Measurements from ENCODE around the gene HBS1L.

The HBS1L gene

GRCh38 chr6:135084001-135084915 is 29.6 kb upstream of the HBS1L start:
- H3K9me3 ChIP-seq (ENCODE audit: insufficient read depth, low read length), result peaks cover 10% of the 10 kb centered on the region; the same call in 1 of the 2 replicates
- H3K4me3 ChIP-seq (ENCODE audit: insufficient read depth, low read length, poor library complexity, severe bottlenecking), result no peak overlapping the region
- no peak overlapping the region for H2AFZ ChIP-seq (ENCODE audit: low read depth, low read length, severe bottlenecking)
- no peaks in the 10 kb centered on the region for H3K9me2 ChIP-seq (replicated peaks; ENCODE audit: insufficient read depth, low read length)
- no peaks in the 10 kb centered on the region for H3K79me2 ChIP-seq (ENCODE audit: insufficient read depth, low read length)
- no peaks in the 10 kb centered on the region for H3K27me3 ChIP-seq (ENCODE audit: low read length)
- no peak overlapping the region for H3K4me2 ChIP-seq (ENCODE audit: low read depth, low read length, poor library complexity, severe bottlenecking)
- TF ChIP-seq EZH2phosphoT487 (conservative IDR thresholded peaks at IDR 0.05; ENCODE audit: low read length) (no peak), CTCF (IDR thresholded peaks at IDR 0.05; ENCODE audit: insufficient read depth, low read length, poor library complexity, severe bottlenecking) (no peak)
- no peak overlapping the region for H3K9ac ChIP-seq (ENCODE audit: low read length)
- no peak overlapping the region for H3K27ac ChIP-seq (ENCODE audit: low read depth, low read length)
- no peaks in the 10 kb centered on the region for H4K20me1 ChIP-seq (ENCODE audit: low read depth, low read length)
- peaks cover 3% of the 10 kb centered on the region; the same call in 1 of the 2 replicates for H3K36me3 ChIP-seq (ENCODE audit: low read length)
- no peaks in the 10 kb centered on the region for H3F3A ChIP-seq (ENCODE audit: insufficient read depth)

DNA sequence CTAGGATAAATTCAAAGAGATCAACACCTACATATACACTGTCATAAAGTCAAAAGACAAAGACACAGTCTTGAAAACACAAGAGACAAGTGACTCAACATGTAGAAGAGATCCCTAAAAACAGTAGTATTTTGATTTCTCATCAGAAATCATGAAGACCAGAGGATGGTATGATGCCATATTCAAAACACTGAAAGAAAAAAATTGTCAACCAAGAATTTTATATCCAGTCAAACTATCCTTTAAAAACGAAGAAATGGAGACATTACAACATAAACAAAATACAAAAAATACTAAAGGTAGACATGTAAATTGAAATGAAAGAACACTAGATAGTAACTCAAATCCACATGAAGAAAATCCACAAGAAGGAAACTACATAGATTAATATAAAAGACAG is 27.3 kb upstream of the HBS1L start:
- Histone ChIP-seq H3K27ac (ENCODE audit: low read depth, low read length) (no peak overlapping the region), H2AFZ (ENCODE audit: low read depth, low read length, severe bottlenecking) (no peak overlapping the region), H3K4me2 (ENCODE audit: low read depth, low read length, poor library complexity, severe bottlenecking) (no peak overlapping the region), H3K4me3 (ENCODE audit: insufficient read depth, low read length, poor library complexity, severe bottlenecking) (no peak overlapping the region), H3K79me2 (ENCODE audit: insufficient read depth, low read length) (no peaks in the 10 kb centered on the region), H3K36me3 (ENCODE audit: low read length) (peaks cover 3% of the 10 kb centered on the region; the same call in 1 of the 2 replicates), H3K9me2 (replicated peaks; ENCODE audit: insufficient read depth, low read length) (no peaks in the 10 kb centered on the region), H3K9me3 (ENCODE audit: insufficient read depth, low read length) (peaks cover 10% of the 10 kb centered on the region; the same call in 1 of the 2 replicates), H4K20me1 (ENCODE audit: low read depth, low read length) (no peaks in the 10 kb centered on the region), H3K9ac (ENCODE audit: low read length) (no peak overlapping the region), H3K27me3 (ENCODE audit: low read length) (no peaks in the 10 kb centered on the region), H3F3A (ENCODE audit: insufficient read depth) (no peaks in the 10 kb centered on the region)
- no peak for TF ChIP-seq CTCF (IDR thresholded peaks at IDR 0.05; ENCODE audit: insufficient read depth, low read length, poor library complexity, severe bottlenecking)
- TF ChIP-seq EZH2phosphoT487 (conservative IDR thresholded peaks at IDR 0.05; ENCODE audit: low read length), result no peak

GRCh38 chr6:135075018-135075417 is 20.4 kb upstream of the HBS1L start:
- Histone ChIP-seq H3K36me3 (ENCODE audit: low read length) (no peaks in the 10 kb centered on the region), H3K4me3 (ENCODE audit: insufficient read depth, low read length, poor library complexity, severe bottlenecking) (no peak overlapping the region)

More at GRCh38 chr6:135075018-135075417, 20.4 kb upstream of the HBS1L start:
- no peak overlapping the region for H3K27ac ChIP-seq (ENCODE audit: low read depth, low read length)
- H3K79me2 ChIP-seq (ENCODE audit: insufficient read depth, low read length), result no peaks in the 10 kb centered on the region
- no peak overlapping the region for H3K4me2 ChIP-seq (ENCODE audit: low read depth, low read length, poor library complexity, severe bottlenecking)
- H3K9ac ChIP-seq (ENCODE audit: low read length), result no peak overlapping the region
- no peak overlapping the region for H2AFZ ChIP-seq (ENCODE audit: low read depth, low read length, severe bottlenecking)
- no peaks in the 10 kb centered on the region for H3F3A ChIP-seq (ENCODE audit: insufficient read depth)
- no peaks in the 10 kb centered on the region for H4K20me1 ChIP-seq (ENCODE audit: low read depth, low read length)
- H3K27me3 ChIP-seq (ENCODE audit: low read length), result no peaks in the 10 kb centered on the region
- H3K9me3 ChIP-seq (ENCODE audit: insufficient read depth, low read length), result no peaks in the 10 kb centered on the region
- H3K9me2 ChIP-seq (replicated peaks; ENCODE audit: insufficient read depth, low read length), result no peaks in the 10 kb centered on the region
- no peak for TF ChIP-seq CTCF (IDR thresholded peaks at IDR 0.05; ENCODE audit: insufficient read depth, low read length, poor library complexity, severe bottlenecking)
- no peak for TF ChIP-seq EZH2phosphoT487 (conservative IDR thresholded peaks at IDR 0.05; ENCODE audit: low read length)

All from SU-DHL-6 (cell line).